A172 (cell line): Measurements from ENCODE around the gene FRMD5. TPM values are rescaled to one million over a fixed set of nuclear protein-coding genes. Genes with fewer than 3 reads are reported as not detected.
"Not testable (repeated sequence)": the region's sequence is repeated elsewhere in the genome, so short reads cannot be mapped to it uniquely, and the experiment has no call there.

Experiments
- DNase-seq: peaks from one replicate; pipeline ENCODE4 v3.0.0-alpha.2; 2015; ENCODE audit warnings: low spot score
- total RNA-seq: library from RNA; depleted of rRNA; stranded (reverse); fragments of >200 nt; shearing (Covaris generic); gene quantifications from 2 replicates; pipeline ENCODE4 v1.2.3, GENCODE V29; 2014; rRNA removed

Gene FRMD5
- 13.2 and 16.3 TPM in 2 replicates for total RNA-seq

- peak; percentile 94 for DNase-seq
Observed at GRCh38 chr15:44195151-44195740, at the start of gene FRMD5. Gene FRMD5, minus strand, starts transcription at chr15:44195271.

- no peak for DNase-seq
Observed at GRCh38 chr15:44243829-44244228, 48.8 kb upstream of the FRMD5 start.

GRCh38 chr15:44243141-44243540 lies 48.1 kb upstream of the FRMD5 start:
- DNase-seq = no peak

- no peak for DNase-seq
Observed at GRCh38 chr15:44231842-44232241, 36.8 kb upstream of the FRMD5 start.

DNA sequence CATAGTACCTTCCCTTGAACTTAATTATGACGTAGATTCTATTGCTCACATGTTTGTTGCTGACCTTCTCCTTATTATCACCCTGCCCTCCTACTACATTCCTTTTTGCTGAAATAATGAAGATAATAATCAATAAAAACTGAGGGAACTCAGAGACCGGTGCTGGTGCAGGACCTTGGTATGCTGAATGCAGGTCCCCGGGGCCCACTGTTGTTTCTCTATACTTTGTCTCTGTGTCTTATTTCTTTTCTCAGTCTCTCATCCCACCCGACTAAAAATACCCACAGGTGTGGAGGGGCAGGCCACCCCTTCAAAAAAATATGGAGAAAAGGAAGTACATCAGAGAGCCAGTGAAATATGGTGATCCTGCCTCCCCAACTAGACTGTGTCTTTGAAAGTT lies 34.2 kb upstream of the FRMD5 start:
- DNase-seq = not testable (repeated sequence)

GRCh38 chr15:44227584-44227983 lies 32.5 kb upstream of the FRMD5 start:
- DNase-seq = no peak

GRCh38 chr15:44227001-44227400 lies 31.9 kb upstream of the FRMD5 start:
- DNase-seq = not testable (repeated sequence)

DNA sequence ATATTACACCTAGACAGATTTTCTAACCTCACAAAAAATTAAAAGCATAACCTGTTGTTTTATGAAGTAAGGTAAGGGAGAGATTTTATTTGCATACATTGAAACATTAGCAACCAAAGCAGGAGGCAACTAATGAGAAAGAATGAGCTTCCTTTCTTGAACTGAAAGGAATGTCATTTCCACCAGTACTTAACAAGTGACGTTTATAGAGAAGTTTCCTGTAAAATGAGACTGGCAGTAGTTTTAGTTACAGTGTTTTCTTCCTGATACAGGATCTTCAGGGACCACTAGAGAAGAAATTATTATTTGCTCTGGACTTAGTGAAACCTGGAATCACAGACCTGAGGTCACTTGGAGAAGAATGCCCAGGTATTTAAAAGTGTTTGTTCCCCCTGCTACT lies 27.4 kb upstream of the FRMD5 start:
- peak; percentile 21 for DNase-seq

DNA sequence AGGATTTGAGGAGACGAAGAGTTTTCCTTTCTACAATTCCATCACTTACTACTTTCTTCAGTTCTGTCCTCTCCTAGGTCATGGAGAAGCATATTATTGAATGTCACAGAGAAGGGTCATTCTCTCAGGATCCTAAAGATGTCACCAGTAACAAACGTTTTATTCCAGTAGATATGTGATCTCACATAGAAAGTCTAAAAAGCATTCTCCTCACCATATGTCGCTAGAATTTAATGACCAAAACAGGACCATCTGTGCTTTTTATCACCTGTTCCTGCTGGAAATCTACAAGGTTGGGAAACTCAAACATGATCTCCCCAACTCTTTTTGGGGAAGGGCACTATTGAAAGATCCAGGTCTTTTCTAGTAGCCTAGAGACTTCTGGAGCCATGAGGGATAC lies 24.0 kb upstream of the FRMD5 start:
- DNase-seq = no peak

- DNase-seq = no peak
Observed at GRCh38 chr15:44216958-44217357, 21.9 kb upstream of the FRMD5 start.

DNA sequence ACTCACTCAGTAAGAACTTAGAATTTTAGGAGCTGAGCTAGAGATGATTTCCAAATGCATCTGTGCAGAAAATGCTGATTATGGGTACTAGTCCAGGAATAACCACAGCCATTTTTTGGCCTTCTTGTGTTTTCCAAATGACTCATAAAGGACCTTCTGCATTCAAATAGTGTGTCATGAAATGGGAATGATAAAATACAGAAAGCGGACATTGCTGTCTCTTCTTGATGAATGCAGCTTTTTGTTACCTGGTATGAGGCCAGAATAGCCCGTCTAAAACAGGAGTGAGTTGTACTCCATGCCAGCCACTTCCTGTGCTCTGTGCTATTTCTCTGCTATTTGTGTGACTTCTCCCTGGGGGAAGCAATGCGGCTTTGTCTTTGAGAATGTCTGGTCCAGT lies 20.5 kb upstream of the FRMD5 start:
- peak; percentile 97 for DNase-seq

DNA sequence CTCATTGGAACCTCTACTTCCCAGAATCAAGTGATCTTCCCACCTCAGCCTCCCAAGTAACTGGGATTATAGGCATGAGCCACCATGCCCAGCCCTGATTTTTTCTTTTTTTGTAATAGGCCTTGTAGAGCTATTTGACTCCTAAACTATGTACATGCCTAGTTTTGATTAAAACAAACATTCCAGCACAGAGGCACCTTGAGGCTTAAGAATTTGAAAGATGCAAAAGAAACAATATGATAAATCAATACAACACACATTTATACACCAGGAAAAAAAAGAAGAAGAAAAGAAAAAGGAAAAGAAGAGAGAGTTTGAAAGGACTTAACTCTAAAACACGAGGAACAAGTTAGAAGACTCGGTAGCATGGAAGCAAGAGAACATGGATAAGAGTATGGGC lies 13.9 kb upstream of the FRMD5 start:
- no peak for DNase-seq

- DNase-seq = peak; percentile 85
Observed at GRCh38 chr15:44207643-44208042, 12.6 kb upstream of the FRMD5 start.

- DNase-seq = no peak
Observed at GRCh38 chr15:44199393-44199792, 4.3 kb upstream of the FRMD5 start.

DNA sequence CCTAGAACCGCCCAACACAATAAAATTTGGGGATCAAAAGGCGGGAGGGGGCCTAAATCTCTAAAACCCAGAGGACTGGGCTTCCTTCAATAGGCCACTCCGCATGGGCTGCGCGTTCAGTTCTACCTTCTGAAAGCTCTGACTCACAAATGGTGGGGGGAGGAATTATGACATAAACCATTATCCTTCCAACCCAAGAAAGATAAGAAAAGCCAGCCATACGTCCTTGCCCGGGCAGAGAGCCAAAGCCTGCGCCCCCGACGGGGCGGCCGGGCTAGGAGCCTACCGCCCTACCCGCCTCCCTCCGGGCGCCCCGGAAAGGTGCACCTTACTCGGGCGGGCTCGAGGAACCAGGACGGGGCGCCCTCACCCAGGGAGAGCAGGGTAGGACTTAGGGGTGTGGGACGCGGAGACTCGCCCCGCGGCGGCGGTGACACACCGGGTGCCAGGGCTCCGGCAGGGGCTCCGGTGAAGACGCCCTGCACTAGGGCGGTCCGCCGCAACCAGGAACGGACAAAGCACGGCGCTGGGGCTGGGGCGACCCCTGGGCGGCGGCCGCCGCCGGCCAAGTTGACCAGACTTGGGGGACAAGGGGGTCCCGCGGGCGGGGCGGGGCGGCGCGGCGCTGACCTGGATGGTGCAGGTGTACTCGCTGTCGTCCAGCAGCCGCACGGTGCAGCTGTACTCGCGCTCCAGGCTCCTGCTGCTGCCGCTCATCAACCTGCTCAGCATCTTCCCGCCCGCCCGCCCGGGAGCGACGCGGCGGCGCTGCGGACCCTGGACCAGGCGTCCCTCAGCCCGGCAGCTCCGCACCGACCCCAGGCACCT lies 534 bp downstream of the FRMD5 start:
- peak; percentile 87 for DNase-seq

- peak; percentile 41 for DNase-seq
Observed at GRCh38 chr15:44193651-44194322, 1.3 kb downstream of the FRMD5 start.

- no peak for DNase-seq
Observed at GRCh38 chr15:44188795-44189194, 6.3 kb downstream of the FRMD5 start.

DNA sequence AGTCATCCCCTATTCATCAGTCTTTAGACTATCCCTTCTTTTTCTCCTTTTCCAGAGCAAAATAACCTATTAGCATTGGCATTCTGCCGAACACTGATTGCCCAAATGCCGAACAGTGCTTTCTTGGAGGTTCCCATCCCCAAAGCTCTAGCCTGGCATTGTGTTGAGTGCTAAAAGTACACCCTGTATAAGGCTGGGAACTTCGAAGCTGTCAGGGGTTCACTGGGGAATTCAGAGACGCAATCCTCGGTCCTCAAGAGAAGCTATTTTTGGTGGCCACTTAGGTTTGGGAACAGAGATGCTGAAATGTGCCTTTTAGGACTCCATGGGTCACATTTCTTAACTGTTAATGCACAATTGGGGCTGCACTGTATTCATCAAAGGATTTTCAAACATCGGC lies 8.4 kb downstream of the FRMD5 start:
- no peak for DNase-seq

DNA sequence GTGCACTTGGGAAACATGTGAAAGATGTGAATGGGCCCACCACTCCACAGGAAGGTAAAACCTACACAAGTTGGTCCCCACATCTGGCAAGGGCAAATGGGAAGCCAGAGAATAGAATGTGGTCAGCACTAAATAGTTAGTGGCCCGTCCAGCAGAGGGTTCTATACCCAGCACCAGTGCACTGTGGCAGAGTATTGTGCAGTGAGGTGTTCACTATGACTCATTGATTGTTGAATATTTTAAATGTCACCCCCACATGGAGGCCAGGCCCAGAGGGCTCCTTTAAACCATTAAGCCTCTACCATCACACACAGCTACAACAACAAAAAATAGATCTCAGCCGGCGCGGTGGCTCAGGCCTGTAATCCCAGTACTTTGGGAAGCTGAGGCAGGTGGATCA lies 11.7 kb downstream of the FRMD5 start:
- no peak for DNase-seq

- no peak for DNase-seq
Observed at GRCh38 chr15:44181410-44181809, 13.7 kb downstream of the FRMD5 start.

- DNase-seq = no peak
Observed at GRCh38 chr15:44177139-44177538, 17.9 kb downstream of the FRMD5 start.

DNA sequence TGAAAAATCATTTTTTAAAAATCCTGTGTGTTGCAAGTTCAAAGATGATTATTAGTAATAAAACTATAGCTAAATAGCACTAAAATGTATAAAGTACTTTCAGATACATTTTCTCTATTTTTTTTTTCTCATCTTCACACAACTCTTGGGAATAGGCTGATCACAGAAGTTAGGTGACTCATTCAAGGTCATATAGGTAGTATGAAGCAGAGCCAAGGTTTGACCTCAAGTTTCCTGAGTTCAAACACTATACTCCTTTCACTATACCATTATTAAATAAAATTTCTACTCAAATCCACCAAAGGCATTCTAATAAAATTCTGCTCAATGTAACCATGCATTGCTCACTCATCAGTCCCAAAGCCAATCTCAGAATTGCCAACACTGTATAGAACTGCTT lies 21.3 kb downstream of the FRMD5 start:
- no peak for DNase-seq

GRCh38 chr15:44163370-44163769 lies 31.7 kb downstream of the FRMD5 start:
- no peak for DNase-seq
